Ishikawa (cell line): Measurements from ENCODE around the gene C1GALT1.

Experiments
- CEBPB ChIP-seq: IDR thresholded peaks from 2 replicates; pipeline ENCODE4 v1.6.1; 2012
- CREB1 ChIP-seq: IDR thresholded peaks from 2 replicates; pipeline ENCODE4 v1.6.1; 2012; ENCODE audit warnings: low read depth
- EGR1 ChIP-seq: IDR thresholded peaks from 2 replicates; pipeline ENCODE4 v1.6.1; 2012
- EP300 ChIP-seq: IDR thresholded peaks from 2 replicates; pipeline ENCODE4 v1.6.1; 2012; ENCODE audit warnings: borderline replicate concordance
- FOXM1 ChIP-seq: IDR thresholded peaks from 2 replicates; pipeline ENCODE4 v1.6.1; 2012; ENCODE audit warnings: low read depth, borderline replicate concordance
- MAX ChIP-seq: IDR thresholded peaks from 2 replicates; pipeline ENCODE4 v1.6.1; 2012
- NFIC ChIP-seq: IDR thresholded peaks from 2 replicates; pipeline ENCODE4 v1.6.1; 2012
- RAD21 ChIP-seq: IDR thresholded peaks from 2 replicates; pipeline ENCODE4 v1.6.1; 2012; ENCODE audit warnings: low read depth
- REST ChIP-seq: IDR thresholded peaks from 2 replicates; pipeline ENCODE4 v1.6.1; 2012; ENCODE audit warnings: low read depth, mild to moderate bottlenecking
- TAF1 ChIP-seq: IDR thresholded peaks from 2 replicates; pipeline ENCODE4 v1.6.1; 2012; ENCODE audit warnings: low read depth, mild to moderate bottlenecking
- TCF12 ChIP-seq: IDR thresholded peaks from 2 replicates; pipeline ENCODE4 v1.6.1; 2012; ENCODE audit warnings: low read depth
- TEAD4 ChIP-seq: IDR thresholded peaks from 2 replicates; pipeline ENCODE4 v1.6.1; 2012
- YY1 ChIP-seq: IDR thresholded peaks from 2 replicates; pipeline ENCODE4 v1.6.1; 2012; ENCODE audit warnings: low read depth
- ZBTB7A ChIP-seq: IDR thresholded peaks from 2 replicates; pipeline ENCODE4 v1.6.1; 2012; ENCODE audit warnings: low read depth
- TF ChIP-seq, protein P1 (sequence below): IDR thresholded peaks from 2 replicates; pipeline ENCODE4 v1.6.1; 2012

Gene C1GALT1

GRCh38 chr7:7165372-7165771, 17.0 kb upstream of the C1GALT1 start:
- TF ChIP-seq FOXM1 = no peak
- TF ChIP-seq MAX = no peak
- no peak for TF ChIP-seq TAF1
- no peak for TF ChIP-seq YY1
- no peak for TF ChIP-seq REST
- TF ChIP-seq EP300 = no peak
- TF ChIP-seq TEAD4 = no peak
- no peak for TF ChIP-seq NFIC
- no peak for TF ChIP-seq CEBPB
- no peak for TF ChIP-seq CREB1
- TF ChIP-seq ZBTB7A = no peak

DNA sequence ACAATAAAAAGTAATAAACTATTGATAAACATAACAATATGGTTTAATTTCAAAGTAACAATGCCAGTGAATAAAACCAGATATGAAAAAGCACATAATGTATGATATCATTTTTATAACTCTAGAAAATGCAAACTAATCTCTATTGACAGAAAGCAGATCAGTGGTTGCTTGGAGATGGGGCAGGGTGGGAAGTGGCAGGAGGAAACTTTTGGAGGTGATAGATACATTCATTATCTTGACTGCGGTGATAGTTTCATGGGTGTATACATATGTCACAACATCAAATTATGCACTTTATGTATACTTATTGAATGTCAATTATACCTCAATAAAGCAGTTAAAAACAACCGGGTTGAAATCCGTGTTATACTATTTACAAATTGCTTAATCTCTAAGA, 16.0 kb upstream of the C1GALT1 start:
- TF ChIP-seq YY1 (no peak), CEBPB (no peak), NFIC (no peak), CREB1 (no peak), EGR1 (no peak), FOXM1 (no peak), ZBTB7A (no peak), MAX (no peak), TAF1 (no peak), EP300 (no peak), TEAD4 (no peak), TCF12 (no peak), REST (no peak), RAD21 (no peak)
- TF ChIP-seq, protein P1, sequence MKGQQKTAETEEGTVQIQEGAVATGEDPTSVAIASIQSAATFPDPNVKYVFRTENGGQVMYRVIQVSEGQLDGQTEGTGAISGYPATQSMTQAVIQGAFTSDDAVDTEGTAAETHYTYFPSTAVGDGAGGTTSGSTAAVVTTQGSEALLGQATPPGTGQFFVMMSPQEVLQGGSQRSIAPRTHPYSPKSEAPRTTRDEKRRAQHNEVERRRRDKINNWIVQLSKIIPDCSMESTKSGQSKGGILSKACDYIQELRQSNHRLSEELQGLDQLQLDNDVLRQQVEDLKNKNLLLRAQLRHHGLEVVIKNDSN = no peak

GRCh38 chr7:7169296-7169695, 13.0 kb upstream of the C1GALT1 start:
- TF ChIP-seq CREB1 (no peak), TCF12 (no peak)

GRCh38 chr7:7173956-7174632, 8.2 kb upstream of the C1GALT1 start:
- no peak for TF ChIP-seq YY1
- no peak for TF ChIP-seq EP300
- TF ChIP-seq FOXM1 = no peak
- TF ChIP-seq, protein P1 = no peak
- no peak for TF ChIP-seq ZBTB7A
- no peak for TF ChIP-seq TEAD4
- no peak for TF ChIP-seq NFIC
- no peak for TF ChIP-seq EGR1
- no peak for TF ChIP-seq TAF1
- TF ChIP-seq RAD21 = no peak
- no peak for TF ChIP-seq REST
- TF ChIP-seq CREB1 = no peak
- TF ChIP-seq MAX = no peak
- TF ChIP-seq TCF12 = no peak
- no peak for TF ChIP-seq CEBPB
